ENCODE data around the gene POLR2J3. TPM values are rescaled to one million over a fixed set of nuclear protein-coding genes. Genes with fewer than 3 reads are reported as not detected.
"Not testable (repeated sequence)": the region's sequence is repeated elsewhere in the genome, so short reads cannot be mapped to it uniquely, and the experiment has no call there.

POLR2J3 gene
- total and polyA plus RNA-seq, 10 of the 15 experiments (the other 5 are each of a cell fraction or from before 2014, with no cell fraction given): 24.1 to 143 (median 53.1) TPM

DNA sequence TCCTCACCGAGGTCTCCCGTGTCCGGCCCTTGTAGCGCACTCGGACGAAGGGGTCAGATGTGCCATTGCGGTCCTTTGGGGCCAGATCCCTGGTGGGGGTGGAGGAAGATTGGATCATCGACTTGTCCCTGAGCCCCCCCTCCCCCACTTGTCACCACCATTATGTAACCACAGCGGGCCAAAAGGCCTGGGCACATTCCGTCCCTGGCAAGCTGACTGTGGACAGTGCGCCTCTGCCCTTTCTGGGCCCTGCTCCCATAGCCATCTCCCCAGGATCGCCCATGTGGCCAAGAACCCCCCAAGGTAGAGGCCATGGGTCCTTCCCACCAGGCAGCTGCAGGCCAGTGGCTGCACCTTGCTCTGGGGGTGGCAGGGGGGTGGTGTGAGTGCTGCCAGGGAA lies 29.9 kb upstream of the POLR2J3 start:
- H3K36me3 ChIP-seq (ENCODE audit: control insufficient read depth in 2 of 2, insufficient read depth in 2 of 2, low read length in 1 of 2); H3K9me3 ChIP-seq (replicated peaks; ENCODE audit: control insufficient read depth, insufficient read depth, low read length); ATAC-seq; H3K4me1 ChIP-seq (ENCODE audit: control insufficient read depth, insufficient read depth, low read length); POLR2A ChIA-PET; H3K4me2 ChIP-seq (ENCODE audit: control insufficient read depth, insufficient read depth); H3K4me3 ChIP-seq; CTCF ChIA-PET; in situ Hi-C loops (cut with MboI); SMC1A ChIA-PET (ENCODE audit: uncharacterized antibody, unreplicated experiment); H3K27ac ChIP-seq (ENCODE audit: control insufficient read depth, insufficient read depth); H3K27me3 ChIP-seq (replicated peaks in 1 of 2; ENCODE audit: control insufficient read depth in 2 of 2, insufficient read depth in 2 of 2, low read length in 1 of 2); H3K79me2 ChIP-seq (ENCODE audit: control insufficient read depth, insufficient read depth, low read length); H3K9ac ChIP-seq (ENCODE audit: control insufficient read depth, insufficient read depth, low read length); intact Hi-C loops (cut with micrococcal nuclease; ENCODE audit: unreplicated experiment); H2AFZ ChIP-seq (ENCODE audit: control insufficient read depth, low read depth, low read length); FAIRE-seq; H4K20me1 ChIP-seq (ENCODE audit: control insufficient read depth, insufficient read depth); DNase-seq (ENCODE audit: low read depth, low spot score); BruUV-seq (replicated peaks); RAD21 ChIA-PET (ENCODE audit: unreplicated experiment): not testable (repeated sequence)
- no CpG with 5 or more reads among the region's 12 CpGs for WGBS (ENCODE audit: insufficient coverage, insufficient replicate concordance, low lambda C conversion rate, missing lambda C conversion rate)

GRCh38 chr7:102599699-102600098 lies 27.3 kb upstream of the POLR2J3 start:
- intact Hi-C loops (cut with micrococcal nuclease; ENCODE audit: unreplicated experiment); RAD21 ChIA-PET (ENCODE audit: unreplicated experiment); H4K20me1 ChIP-seq (ENCODE audit: control insufficient read depth, insufficient read depth); POLR2A ChIA-PET; CTCF ChIA-PET; H3K4me3 ChIP-seq; in situ Hi-C loops (cut with MboI); H3K27ac ChIP-seq (ENCODE audit: control insufficient read depth, insufficient read depth); H3K79me2 ChIP-seq (ENCODE audit: control insufficient read depth, insufficient read depth, low read length); BruUV-seq (replicated peaks); H3K4me2 ChIP-seq (ENCODE audit: control insufficient read depth, insufficient read depth); SMC1A ChIA-PET (ENCODE audit: uncharacterized antibody, unreplicated experiment); H3K9ac ChIP-seq (ENCODE audit: control insufficient read depth, insufficient read depth, low read length); FAIRE-seq; H3K27me3 ChIP-seq (replicated peaks in 1 of 2; ENCODE audit: control insufficient read depth in 2 of 2, insufficient read depth in 2 of 2, low read length in 1 of 2); H3K4me1 ChIP-seq (ENCODE audit: control insufficient read depth, insufficient read depth, low read length); H3K36me3 ChIP-seq (ENCODE audit: control insufficient read depth in 2 of 2, insufficient read depth in 2 of 2, low read length in 1 of 2); H2AFZ ChIP-seq (ENCODE audit: control insufficient read depth, low read depth, low read length); DNase-seq (ENCODE audit: low read depth, low spot score); H3K9me3 ChIP-seq (replicated peaks; ENCODE audit: control insufficient read depth, insufficient read depth, low read length); ATAC-seq: not testable (repeated sequence)
- no CpG with 5 or more reads among the region's 9 CpGs for WGBS (ENCODE audit: insufficient coverage, insufficient replicate concordance, low lambda C conversion rate, missing lambda C conversion rate)

- H3K4me3 ChIP-seq; H3K27me3 ChIP-seq (replicated peaks in 1 of 2; ENCODE audit: control insufficient read depth in 2 of 2, insufficient read depth in 2 of 2, low read length in 1 of 2); H3K9me3 ChIP-seq (replicated peaks; ENCODE audit: control insufficient read depth, insufficient read depth, low read length); FAIRE-seq; RAD21 ChIA-PET (ENCODE audit: unreplicated experiment); intact Hi-C loops (cut with micrococcal nuclease; ENCODE audit: unreplicated experiment); BruUV-seq (replicated peaks); H3K4me2 ChIP-seq (ENCODE audit: control insufficient read depth, insufficient read depth); in situ Hi-C loops (cut with MboI); H3K79me2 ChIP-seq (ENCODE audit: control insufficient read depth, insufficient read depth, low read length); ATAC-seq; H2AFZ ChIP-seq (ENCODE audit: control insufficient read depth, low read depth, low read length); H4K20me1 ChIP-seq (ENCODE audit: control insufficient read depth, insufficient read depth); H3K4me1 ChIP-seq (ENCODE audit: control insufficient read depth, insufficient read depth, low read length); DNase-seq (ENCODE audit: low read depth, low spot score); CTCF ChIA-PET; H3K27ac ChIP-seq (ENCODE audit: control insufficient read depth, insufficient read depth); H3K36me3 ChIP-seq (ENCODE audit: control insufficient read depth in 2 of 2, insufficient read depth in 2 of 2, low read length in 1 of 2); POLR2A ChIA-PET; H3K9ac ChIP-seq (ENCODE audit: control insufficient read depth, insufficient read depth, low read length); SMC1A ChIA-PET (ENCODE audit: uncharacterized antibody, unreplicated experiment): not testable (repeated sequence)
- 75% methylated on average over 2 of the region's 10 CpGs for WGBS (ENCODE audit: insufficient coverage, insufficient replicate concordance, low lambda C conversion rate, missing lambda C conversion rate)
Observed at GRCh38 chr7:102596036-102596435, 23.7 kb upstream of the POLR2J3 start.

- POLR2A ChIA-PET; SMC1A ChIA-PET (ENCODE audit: uncharacterized antibody, unreplicated experiment); FAIRE-seq; H2AFZ ChIP-seq (ENCODE audit: control insufficient read depth, low read depth, low read length); CTCF ChIA-PET; H3K27me3 ChIP-seq (replicated peaks in 1 of 2; ENCODE audit: control insufficient read depth in 2 of 2, insufficient read depth in 2 of 2, low read length in 1 of 2); DNase-seq (ENCODE audit: low read depth, low spot score); intact Hi-C loops (cut with micrococcal nuclease; ENCODE audit: unreplicated experiment); H3K79me2 ChIP-seq (ENCODE audit: control insufficient read depth, insufficient read depth, low read length); H3K36me3 ChIP-seq (ENCODE audit: control insufficient read depth in 2 of 2, insufficient read depth in 2 of 2, low read length in 1 of 2); in situ Hi-C loops (cut with MboI); H4K20me1 ChIP-seq (ENCODE audit: control insufficient read depth, insufficient read depth); H3K4me1 ChIP-seq (ENCODE audit: control insufficient read depth, insufficient read depth, low read length); RAD21 ChIA-PET (ENCODE audit: unreplicated experiment); H3K9me3 ChIP-seq (replicated peaks; ENCODE audit: control insufficient read depth, insufficient read depth, low read length); H3K4me2 ChIP-seq (ENCODE audit: control insufficient read depth, insufficient read depth); H3K9ac ChIP-seq (ENCODE audit: control insufficient read depth, insufficient read depth, low read length); H3K4me3 ChIP-seq; H3K27ac ChIP-seq (ENCODE audit: control insufficient read depth, insufficient read depth): not testable (repeated sequence)
- no CpG with 5 or more reads among the region's 68 CpGs for WGBS (ENCODE audit: insufficient coverage, insufficient replicate concordance, low lambda C conversion rate, missing lambda C conversion rate)
- TSS peak; percentile 87 for BruUV-seq (replicated peaks)
- ATAC-seq: peak; percentile 74
Observed at GRCh38 chr7:102593637-102594334, 21.4 kb upstream of the POLR2J3 start.

Data from GM12878 (cell line).